C4-2B (cell line): ENCODE results near the gene AKIRIN1.
"Not testable (repeated sequence)": the region's sequence is repeated elsewhere in the genome, so short reads cannot be mapped to it uniquely, and the experiment has no call there.

Experiments used
- H3K27ac ChIP-seq: fragments of 450-650 bp; 2 replicates; pipeline ENCODE4 v1.5.1; 2017
- CTCF ChIP-seq: fragments of 450-650 bp; conservative IDR thresholded peaks from 2 replicates; pipeline ENCODE4 v1.5.1; 2017; ENCODE audit warnings: mild to moderate bottlenecking
- ZFX ChIP-seq: fragments of 450-650 bp; IDR thresholded peaks from 2 replicates; pipeline ENCODE4 v1.6.1; 2017

The AKIRIN1 gene

GRCh38 chr1:39051956-39052355 lies 60.9 kb downstream of the AKIRIN1 start:
- H3K27ac ChIP-seq, result no peak overlapping the region
- TF ChIP-seq ZFX, result no peak
- TF ChIP-seq CTCF, result no peak

GRCh38 chr1:39055213-39055710 lies 64.2 kb downstream of the AKIRIN1 start:
- not testable (repeated sequence) for H3K27ac ChIP-seq
